PFSK-1 (cell line): Measurements from ENCODE around the gene TNFSF12.

Experiments used
- FOXP2 ChIP-seq: optimal IDR thresholded peaks from 2 replicates; pipeline ENCODE3; 2011; ENCODE audit warnings: borderline replicate concordance, control low read depth, inconsistent platforms; ENCODE audit not compliant: insufficient read depth; ENCODE audit errors: extremely low read length, extremely low read depth
- POLR2AphosphoS5 ChIP-seq: IDR thresholded peaks from 2 replicates; pipeline ENCODE4 v1.6.1; 2012; ENCODE audit warnings: low read depth, mild to moderate bottlenecking, control low read depth, low read length, moderate library complexity
- REST ChIP-seq, 2 experiments: IDR thresholded peaks; 2 replicates each; pipeline versions ENCODE4 v1.6.1 to v1.8.0; 2011 to 2012; ENCODE audit warnings: low read depth in 2 of 2, low read length in 2 of 2, control low read depth in 1 of 2, inconsistent platforms in 1 of 2, mild to moderate bottlenecking in 1 of 2, moderate library complexity in 1 of 2; ENCODE audit not compliant: insufficient read depth in 1 of 2
- SIN3A ChIP-seq: IDR thresholded peaks from 2 replicates; pipeline ENCODE4 v1.6.1; 2012; ENCODE audit warnings: mild to moderate bottlenecking, low read length, moderate library complexity, borderline replicate concordance; ENCODE audit not compliant: insufficient read depth
- TAF1 ChIP-seq: IDR thresholded peaks from 2 replicates; pipeline ENCODE4 v1.6.1; 2012; ENCODE audit warnings: low read length, control low read depth, borderline replicate concordance; ENCODE audit not compliant: insufficient read depth

Gene TNFSF12

GRCh38 chr17:7591596-7591995 lies 42.7 kb downstream of the TNFSF12 start:
- TF ChIP-seq FOXP2: no peak
- TF ChIP-seq SIN3A: no peak
- TF ChIP-seq TAF1: no peak
- TF ChIP-seq POLR2AphosphoS5: no peak
- no peak for TF ChIP-seq REST (IDR thresholded peaks at IDR 0.05; ENCODE audit: insufficient read depth in 1 of 2, low read depth in 2 of 2, low read length in 2 of 2)

GRCh38 chr17:7592422-7593021 lies 43.7 kb downstream of the TNFSF12 start:
- no peak for TF ChIP-seq REST (IDR thresholded peaks at IDR 0.05; ENCODE audit: insufficient read depth in 1 of 2, low read depth in 2 of 2, low read length in 2 of 2)
- no peak for TF ChIP-seq FOXP2
- no peak for TF ChIP-seq POLR2AphosphoS5
- TF ChIP-seq SIN3A: no peak
- no peak for TF ChIP-seq TAF1

GRCh38 chr17:7593296-7593695 lies 44.4 kb downstream of the TNFSF12 start:
- TF ChIP-seq TAF1: no peak
- TF ChIP-seq FOXP2: no peak
- no peak for TF ChIP-seq SIN3A
- no peak for TF ChIP-seq POLR2AphosphoS5
- TF ChIP-seq REST (IDR thresholded peaks at IDR 0.05; ENCODE audit: insufficient read depth in 1 of 2, low read depth in 2 of 2, low read length in 2 of 2): no peak

- TF ChIP-seq SIN3A: no peak
- no peak for TF ChIP-seq TAF1
- TF ChIP-seq FOXP2: no peak
- TF ChIP-seq POLR2AphosphoS5: no peak
- TF ChIP-seq REST (IDR thresholded peaks at IDR 0.05; ENCODE audit: insufficient read depth in 1 of 2, low read depth in 2 of 2, low read length in 2 of 2): no peak
Observed at GRCh38 chr17:7606280-7606679, 57.4 kb downstream of the TNFSF12 start.
